ENCODE data around the gene GTF2F2.

GTF2F2 gene

GRCh38 chr13:45104261-45104660 lies 16.0 kb upstream of the GTF2F2 start:
- TF ChIP-seq CTCF (conservative IDR thresholded peaks at IDR 0.05; ENCODE audit: low read depth): no peak
- CTCF ChIA-PET: interaction anchor here (0.7 kb wide), 1 partner anchor 9 kb away, joined by 5 read pairs; no protein-coding TSS in a partner anchor
- DNase-seq (ENCODE audit: low spot score): no peak
- H3K27ac ChIP-seq: no peak overlapping the region
- POLR2A ChIA-PET (ENCODE audit: low non-redundant PET): no interaction called here

GRCh38 chr13:45105895-45106294 lies 14.4 kb upstream of the GTF2F2 start:
- DNase-seq (ENCODE audit: low spot score): no peak
- H3K27ac ChIP-seq: no peak overlapping the region
- POLR2A ChIA-PET (ENCODE audit: low non-redundant PET): no interaction called here
- CTCF ChIA-PET: interaction anchor here (0.8 kb wide), 1 partner anchor 10 kb away, joined by 3 read pairs; no protein-coding TSS in a partner anchor
- TF ChIP-seq CTCF (conservative IDR thresholded peaks at IDR 0.05; ENCODE audit: low read depth): no peak

GRCh38 chr13:45107539-45107938 lies 12.8 kb upstream of the GTF2F2 start:
- ChIA-PET CTCF (interaction anchor here (0.6 kb wide), 2 partner anchors 15 to 259 kb away, joined by 3 to 4 read pairs; no protein-coding TSS in a partner anchor), POLR2A (ENCODE audit: low non-redundant PET) (no interaction called here)
- no peak overlapping the region for H3K27ac ChIP-seq
- DNase-seq (ENCODE audit: low spot score): no peak
- TF ChIP-seq CTCF (conservative IDR thresholded peaks at IDR 0.05; ENCODE audit: low read depth): no peak

GRCh38 chr13:45108716-45109101 lies 11.6 kb upstream of the GTF2F2 start:
- TF ChIP-seq CTCF (conservative IDR thresholded peaks at IDR 0.05; ENCODE audit: low read depth): no peak
- POLR2A ChIA-PET (ENCODE audit: low non-redundant PET): interaction anchor here (0.7 kb wide), 1 partner anchor 188 kb away, joined by 3 read pairs; no protein-coding TSS in a partner anchor
- CTCF ChIA-PET: no interaction called here
- DNase-seq (ENCODE audit: low spot score): no peak
- H3K27ac ChIP-seq: no peak overlapping the region

GRCh38 chr13:45109102-45109720 lies 11.1 kb upstream of the GTF2F2 start:
- ChIA-PET POLR2A (ENCODE audit: low non-redundant PET) (interaction anchor here (0.7 kb wide), 1 partner anchor 188 kb away, joined by 3 read pairs; no protein-coding TSS in a partner anchor), CTCF (interaction anchor here (0.5 kb wide), 1 partner anchor 338 kb away, joined by 5 read pairs; no protein-coding TSS in a partner anchor)
- TF ChIP-seq CTCF (conservative IDR thresholded peaks at IDR 0.05; ENCODE audit: low read depth): no peak
- H3K27ac ChIP-seq: no peak overlapping the region
- DNase-seq (ENCODE audit: low spot score): no peak

- H3K27ac ChIP-seq: no peak overlapping the region
- ChIA-PET CTCF (no interaction called here), POLR2A (ENCODE audit: low non-redundant PET) (no interaction called here)
- no peak for DNase-seq (ENCODE audit: low spot score)
- TF ChIP-seq CTCF (conservative IDR thresholded peaks at IDR 0.05; ENCODE audit: low read depth): no peak
These were observed 6.8 kb upstream of the GTF2F2 start for GRCh38 chr13:45113233-45114224.

Measured in RWPE1 (cell line).